CD4-positive, alpha-beta T cell (primary cell): ENCODE data around the gene MLLT3. TPM values are rescaled to one million over a fixed set of nuclear protein-coding genes. Genes with fewer than 3 reads are reported as not detected.

Experiments
- ATAC-seq: fragments of 200-7000 bp; cut with Tn5 transposase; one replicate; pipeline ENCODE4 v1.10.0; 2022; ENCODE audit warnings: mild to moderate bottlenecking; ENCODE audit not compliant: poor library complexity
- CTCF ChIA-PET: fragments of 350-600 bp; sonication (Branson Sonifier 250); formaldehyde crosslinking; loops from one replicate; lab custom pipeline; 2021; ENCODE audit warnings: antibody characterized with exemption, inconsistent platforms; lab: Charles Lee
- POLR2A ChIA-PET: fragments of 350-600 bp; sonication (Branson Sonifier 250); formaldehyde crosslinking; loops from one replicate; lab custom pipeline; 2021; ENCODE audit warnings: antibody characterized with exemption, inconsistent platforms; lab: Charles Lee
- DNase-seq, 14 experiments: peaks; one replicate each; pipeline ENCODE4 v3.0.0-alpha.2; 2013 to 2020; ENCODE audit warnings: mixed read lengths in 2 of 14
- H3K27ac ChIP-seq, 2 donors: one replicate each; pipeline versions ENCODE4 v1.5.1 to v1.7.0; 2013; ENCODE audit warnings: low read length in 2 of 2, low read depth in 1 of 2, mild to moderate bottlenecking in 1 of 2
- H3K27me3 ChIP-seq, 2 experiments: 1 replicate in 1 of 2; 2 replicates in 1 of 2; pipeline versions ENCODE4 v1.6.1 to v1.7.0; 2013; ENCODE audit warnings: low read length in 2 of 2, control low read depth in 1 of 2, mild to moderate bottlenecking in 1 of 2, moderate library complexity in 1 of 2; ENCODE audit not compliant: insufficient read depth in 2 of 2, control insufficient read depth in 1 of 2
- H3K36me3 ChIP-seq: one replicate; pipeline ENCODE4 v1.6.1; 2013; ENCODE audit warnings: low read length, control low read depth; ENCODE audit not compliant: insufficient read depth
- H3K4me1 ChIP-seq: one replicate; pipeline ENCODE4 v1.6.1; 2013; ENCODE audit warnings: low read length, control low read depth; ENCODE audit not compliant: insufficient read depth
- H3K4me3 ChIP-seq: one replicate; pipeline ENCODE4 v1.5.1; 2013; ENCODE audit warnings: mild to moderate bottlenecking, low read length, moderate library complexity
- H3K9me3 ChIP-seq, 2 experiments: 1 replicate in 1 of 2; 2 replicates in 1 of 2; pipeline versions ENCODE4 v1.6.1 to v1.7.0; 2013; ENCODE audit warnings: low read length in 2 of 2, mild to moderate bottlenecking in 2 of 2, control low read depth in 1 of 2, moderate library complexity in 1 of 2; ENCODE audit not compliant: control insufficient read depth in 1 of 2, insufficient read depth in 1 of 2
- H3K27ac Mint-ChIP-seq: one replicate; pipeline ENCODE4 v1.8.0; 2020; ENCODE audit warnings: mixed read lengths
- H3K27me3 Mint-ChIP-seq: one replicate; pipeline ENCODE4 v1.8.0; 2021; ENCODE audit warnings: mixed read lengths
- H3K36me3 Mint-ChIP-seq: one replicate; pipeline ENCODE4 v1.8.0; 2021; ENCODE audit warnings: low read depth, mixed read lengths
- H3K4me1 Mint-ChIP-seq: one replicate; pipeline ENCODE4 v1.8.0; 2021; ENCODE audit warnings: low read depth, mixed read lengths
- H3K4me3 Mint-ChIP-seq: one replicate; pipeline ENCODE4 v1.8.0; 2020; ENCODE audit warnings: mild to moderate bottlenecking, mixed read lengths
- H3K9me3 Mint-ChIP-seq: one replicate; pipeline ENCODE4 v1.8.0; 2020; ENCODE audit warnings: mixed read lengths
- intact Hi-C, 2 experiments: fragments of 100-400 bp; cut with DNase I in 1 of 2; cut with micrococcal nuclease in 1 of 2; formaldehyde crosslinking; loops; one replicate each; pipeline versions ENCODE4 v1.15.1 to v1.9.0; 2023 to 2025; cut with DNase I, micrococcal nuclease
- total RNA-seq, 174 experiments: library from RNA in 2 of 174; stranded (reverse) in 2 of 174; gene quantifications; one replicate each; pipeline ENCODE4 v1.2.3 and lab custom pipeline; 2021 to 2026
- TF ChIP-seq, protein P1 (sequence below): fragments of 200-600 bp; IDR thresholded peaks from one replicate; pipeline ENCODE4 v1.8.0; 2022; ENCODE audit warnings: antibody characterized with exemption, mild to moderate bottlenecking

Gene MLLT3
- total RNA-seq, 2 experiments from 2014 or later: 59.2 to 60.6 TPM

DNA sequence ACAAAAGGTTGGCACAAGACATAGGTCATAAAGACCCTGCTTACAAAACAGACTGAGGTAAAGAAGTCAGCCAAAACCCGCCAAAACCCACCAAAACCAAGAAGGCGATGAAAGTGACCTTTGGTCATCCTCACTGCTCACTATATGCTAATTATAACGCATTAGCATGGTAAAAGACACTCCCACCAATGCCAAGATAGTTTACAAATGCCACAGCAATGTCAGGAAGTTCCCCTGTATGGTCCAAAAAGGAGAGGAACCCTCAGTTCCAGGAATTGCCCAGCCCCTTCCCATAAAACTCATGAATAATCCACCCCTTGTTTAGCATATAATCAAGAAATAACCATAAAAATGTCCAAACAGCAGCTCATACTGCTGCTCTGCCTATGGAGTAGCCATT lies 27.7 kb downstream of the MLLT3 start:
- Mint-ChIP-seq H3K27ac (no peak overlapping the region), H3K4me3 (no peak overlapping the region), H3K9me3 (peaks cover 4% of the 10 kb centered on the region), H3K36me3 (peaks cover 38% of the 10 kb centered on the region), H3K4me1 (peaks cover 78% of the 10 kb centered on the region), H3K27me3 (no peaks in the 10 kb centered on the region)
- intact Hi-C loops: no loop called here
- H3K4me3 ChIP-seq: no peak overlapping the region
- no peak overlapping the region for H3K27ac ChIP-seq
- no peak for ATAC-seq
- peaks cover 0 to 2% of the 10 kb centered on the region in 2 experiments for H3K9me3 ChIP-seq
- POLR2A ChIA-PET: interaction anchor here (1.3 kb wide), 1 partner anchor 13 kb away, joined by 4 read pairs; no protein-coding TSS in a partner anchor
- CTCF ChIA-PET: interaction anchor here (1.4 kb wide), 1 partner anchor 10 kb away, joined by 3 read pairs; no protein-coding TSS in a partner anchor
- H3K4me1 ChIP-seq: no peaks in the 10 kb centered on the region
- peaks cover 2% of the 10 kb centered on the region for H3K36me3 ChIP-seq
- TF ChIP-seq, protein P1, sequence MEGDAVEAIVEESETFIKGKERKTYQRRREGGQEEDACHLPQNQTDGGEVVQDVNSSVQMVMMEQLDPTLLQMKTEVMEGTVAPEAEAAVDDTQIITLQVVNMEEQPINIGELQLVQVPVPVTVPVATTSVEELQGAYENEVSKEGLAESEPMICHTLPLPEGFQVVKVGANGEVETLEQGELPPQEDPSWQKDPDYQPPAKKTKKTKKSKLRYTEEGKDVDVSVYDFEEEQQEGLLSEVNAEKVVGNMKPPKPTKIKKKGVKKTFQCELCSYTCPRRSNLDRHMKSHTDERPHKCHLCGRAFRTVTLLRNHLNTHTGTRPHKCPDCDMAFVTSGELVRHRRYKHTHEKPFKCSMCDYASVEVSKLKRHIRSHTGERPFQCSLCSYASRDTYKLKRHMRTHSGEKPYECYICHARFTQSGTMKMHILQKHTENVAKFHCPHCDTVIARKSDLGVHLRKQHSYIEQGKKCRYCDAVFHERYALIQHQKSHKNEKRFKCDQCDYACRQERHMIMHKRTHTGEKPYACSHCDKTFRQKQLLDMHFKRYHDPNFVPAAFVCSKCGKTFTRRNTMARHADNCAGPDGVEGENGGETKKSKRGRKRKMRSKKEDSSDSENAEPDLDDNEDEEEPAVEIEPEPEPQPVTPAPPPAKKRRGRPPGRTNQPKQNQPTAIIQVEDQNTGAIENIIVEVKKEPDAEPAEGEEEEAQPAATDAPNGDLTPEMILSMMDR: no peak
- H3K27me3 ChIP-seq: no peaks in the 10 kb centered on the region
- DNase-seq: no peak

DNA sequence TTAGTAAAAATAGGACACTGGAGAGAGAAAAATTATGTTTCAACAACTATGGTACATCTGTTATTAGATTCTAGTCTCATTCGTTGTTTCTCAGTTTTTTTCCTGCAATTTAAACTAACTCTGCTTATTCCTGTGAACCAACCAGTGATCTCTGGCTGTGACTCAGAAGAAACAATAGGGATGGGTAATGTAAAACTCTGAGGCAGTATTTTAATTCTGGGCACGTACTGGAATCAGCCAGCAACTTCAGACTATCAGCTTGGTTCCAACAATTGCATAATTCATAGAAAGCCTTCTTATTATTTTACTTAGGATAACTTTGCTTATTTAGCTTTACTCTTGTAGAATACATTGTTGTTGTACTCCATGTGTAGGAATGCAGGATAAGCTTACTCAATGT lies 28.8 kb downstream of the MLLT3 start:
- H3K27me3 Mint-ChIP-seq: no peaks in the 10 kb centered on the region
- no peak overlapping the region for H3K27ac Mint-ChIP-seq
- H3K4me1 Mint-ChIP-seq: peaks cover 68% of the 10 kb centered on the region
- CTCF ChIA-PET: interaction anchor here (1.4 kb wide), 1 partner anchor 11 kb away, joined by 3 read pairs; no protein-coding TSS in a partner anchor
- peaks cover 4% of the 10 kb centered on the region for H3K9me3 Mint-ChIP-seq
- peaks cover 0 to 4% of the 10 kb centered on the region in 2 experiments for H3K9me3 ChIP-seq
- H3K27ac ChIP-seq: no peak overlapping the region
- DNase-seq: no peak
- H3K4me3 ChIP-seq: no peak overlapping the region
- intact Hi-C loops: loop anchor here in 1 of 2 experiments (2.0 kb wide), 1 partner anchor 21 kb away; no protein-coding TSS in a partner anchor
- ATAC-seq: no peak
- TF ChIP-seq, protein P1: no peak
- no peak overlapping the region for H3K4me3 Mint-ChIP-seq
- peaks cover 2% of the 10 kb centered on the region for H3K36me3 ChIP-seq
- H3K36me3 Mint-ChIP-seq: peaks cover 35% of the 10 kb centered on the region
- POLR2A ChIA-PET: no interaction called here
- H3K4me1 ChIP-seq: no peaks in the 10 kb centered on the region
- no peaks in the 10 kb centered on the region for H3K27me3 ChIP-seq

DNA sequence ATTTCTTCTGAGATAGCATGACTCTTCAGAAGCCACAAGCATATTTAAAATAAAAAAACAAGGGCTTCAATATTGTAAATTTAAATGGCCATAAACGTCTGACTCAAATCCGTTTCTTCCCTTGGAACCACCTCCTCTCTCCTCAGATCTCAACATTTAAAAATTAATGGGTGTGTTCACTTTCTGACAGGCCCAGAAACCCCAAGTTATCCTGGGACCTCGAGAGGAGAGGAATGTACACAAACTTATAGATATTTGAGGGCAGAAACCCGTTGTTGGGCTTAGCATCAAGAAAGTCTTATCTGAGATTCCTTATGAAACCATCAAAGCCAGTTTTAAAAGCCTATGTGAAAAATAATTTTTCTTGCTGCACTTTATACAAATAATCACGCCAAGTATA lies 29.2 kb downstream of the MLLT3 start:
- H3K27me3 Mint-ChIP-seq: no peaks in the 10 kb centered on the region
- Histone ChIP-seq H3K4me3 (no peak overlapping the region), H3K4me1 (no peaks in the 10 kb centered on the region), H3K36me3 (peaks cover 2% of the 10 kb centered on the region), H3K9me3 (peaks cover 0 to 4% of the 10 kb centered on the region in 2 experiments), H3K27ac (no peak overlapping the region), H3K27me3 (no peaks in the 10 kb centered on the region)
- peaks cover 64% of the 10 kb centered on the region for H3K4me1 Mint-ChIP-seq
- H3K36me3 Mint-ChIP-seq: peaks cover 35% of the 10 kb centered on the region
- intact Hi-C loops: loop anchor here in 1 of 2 experiments (2.0 kb wide), 1 partner anchor 20 kb away; no protein-coding TSS in a partner anchor
- no peak overlapping the region for H3K27ac Mint-ChIP-seq
- DNase-seq (no peak), ATAC-seq (no peak)
- peaks cover 4% of the 10 kb centered on the region for H3K9me3 Mint-ChIP-seq
- ChIA-PET POLR2A (no interaction called here), CTCF (no interaction called here)
- TF ChIP-seq, protein P1: no peak
- H3K4me3 Mint-ChIP-seq: no peak overlapping the region
